T-helper 1 cell treated with Interleukin-12 subunit alpha and Interleukin-12 subunit beta and Interleukin-4 antibody, amounts not matched to agents 30 μg/mL and 1 μg/mL, for 36 hours (primary cell): ENCODE measurements around the gene CA9.

Source experiments
- H3K27ac Mint-ChIP-seq: one replicate; pipeline ENCODE4 v1.8.0; 2021; ENCODE audit warnings: mild to moderate bottlenecking, mixed read lengths
- H3K27me3 Mint-ChIP-seq: one replicate; pipeline ENCODE4 v1.8.0; 2021; ENCODE audit warnings: low read depth, mixed read lengths
- H3K36me3 Mint-ChIP-seq: one replicate; pipeline ENCODE4 v1.8.0; 2021; ENCODE audit warnings: low read depth, mixed read lengths
- H3K4me1 Mint-ChIP-seq: one replicate; pipeline ENCODE4 v1.8.0; 2021; ENCODE audit warnings: low read depth, mixed read lengths
- H3K4me3 Mint-ChIP-seq: one replicate; pipeline ENCODE4 v1.8.0; 2021; ENCODE audit warnings: mild to moderate bottlenecking, moderate library complexity, mixed read lengths
- H3K9me3 Mint-ChIP-seq: one replicate; pipeline ENCODE4 v1.8.0; 2021; ENCODE audit warnings: mixed read lengths

CA9 gene

GRCh38 chr9:35688558-35689541 lies 15.1 kb downstream of the CA9 start:
- Mint-ChIP-seq H3K27ac (peak overlapping the region; percentile 55), H3K9me3 (no peaks in the 10 kb centered on the region), H3K36me3 (no peaks in the 10 kb centered on the region), H3K27me3 (no peaks in the 10 kb centered on the region), H3K4me3 (peak overlapping the region; percentile 81), H3K4me1 (peaks cover 16% of the 10 kb centered on the region)

DNA sequence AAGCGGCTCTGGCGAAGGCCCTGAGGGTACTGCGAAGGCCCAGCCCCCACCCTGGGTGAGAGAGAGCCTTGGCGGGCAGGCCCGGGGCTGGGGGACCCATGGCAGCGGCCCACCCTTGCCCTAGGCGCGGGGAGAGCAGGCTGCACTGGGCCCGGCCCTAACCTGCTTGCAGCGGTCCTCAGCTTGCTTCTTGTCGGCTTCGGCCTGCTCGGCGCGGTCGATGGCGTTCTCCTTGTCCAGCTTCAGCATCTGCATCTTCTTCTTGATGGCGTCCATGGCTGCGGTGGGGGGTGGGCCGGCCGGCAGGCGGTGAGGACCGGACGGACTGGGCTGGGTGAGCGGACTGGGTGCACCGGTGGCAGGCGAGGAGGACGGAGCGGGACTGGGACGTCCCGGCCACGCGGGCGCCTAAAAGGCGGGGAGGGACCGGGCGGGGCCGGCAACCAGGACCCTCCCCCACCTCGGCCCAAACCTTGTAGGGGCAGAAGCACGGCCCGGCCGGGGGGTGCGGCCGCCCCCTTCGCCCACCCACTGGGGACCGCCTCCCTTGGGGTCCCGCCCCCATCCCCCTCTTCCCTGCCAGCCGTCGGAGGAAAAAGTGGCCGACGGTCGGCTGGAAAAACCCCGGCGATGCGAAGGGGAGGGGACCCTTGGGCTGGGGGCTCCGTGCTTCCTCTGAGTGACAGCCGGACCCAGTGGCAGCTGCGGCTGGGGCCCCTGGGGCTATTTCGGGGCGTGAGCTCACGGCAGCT lies 16.0 kb downstream of the CA9 start, which contains the start of gene TPM2:
TPM2 (minus strand) TSS at position 384 of the 752 bp plus-strand sequence; CDS start at position 276, 108 bp downstream.
- no peaks in the 10 kb centered on the region for H3K36me3 Mint-ChIP-seq
- H3K27ac Mint-ChIP-seq = peak within 1 kb of the TSS; percentile 55

DNA sequence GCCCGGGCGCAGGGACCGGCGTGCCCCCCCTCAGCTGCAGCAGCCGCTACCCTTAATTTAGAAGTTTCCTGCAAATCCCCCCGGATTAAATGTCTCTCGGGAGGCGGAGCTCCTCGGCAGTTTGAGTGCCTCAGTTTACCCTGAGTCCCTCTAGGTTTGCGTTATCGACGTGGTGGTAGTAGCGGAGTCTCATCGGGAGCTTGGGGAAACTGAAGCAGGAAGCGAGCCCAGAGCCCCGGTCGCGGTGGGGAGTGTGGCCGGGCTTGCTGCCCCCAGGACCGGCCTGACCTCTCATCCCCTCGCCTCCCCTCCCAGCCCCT lies 16.5 kb downstream of the CA9 start:
- Mint-ChIP-seq H3K4me1 (peaks cover 16% of the 10 kb centered on the region), H3K27me3 (no peaks in the 10 kb centered on the region), H3K27ac (no peak overlapping the region), H3K9me3 (no peaks in the 10 kb centered on the region), H3K36me3 (no peaks in the 10 kb centered on the region), H3K4me3 (peak overlapping the region; percentile 69)

More for the DNA sequence above, 16.0 kb downstream of the CA9 start, which contains the start of gene TPM2:
- peaks cover 16% of the 10 kb centered on the region for H3K4me1 Mint-ChIP-seq
- H3K27me3 Mint-ChIP-seq = no peaks in the 10 kb centered on the region
- peak within 1 kb of the TSS; percentile 81 for H3K4me3 Mint-ChIP-seq
- no peaks in the 10 kb centered on the region for H3K9me3 Mint-ChIP-seq

DNA sequence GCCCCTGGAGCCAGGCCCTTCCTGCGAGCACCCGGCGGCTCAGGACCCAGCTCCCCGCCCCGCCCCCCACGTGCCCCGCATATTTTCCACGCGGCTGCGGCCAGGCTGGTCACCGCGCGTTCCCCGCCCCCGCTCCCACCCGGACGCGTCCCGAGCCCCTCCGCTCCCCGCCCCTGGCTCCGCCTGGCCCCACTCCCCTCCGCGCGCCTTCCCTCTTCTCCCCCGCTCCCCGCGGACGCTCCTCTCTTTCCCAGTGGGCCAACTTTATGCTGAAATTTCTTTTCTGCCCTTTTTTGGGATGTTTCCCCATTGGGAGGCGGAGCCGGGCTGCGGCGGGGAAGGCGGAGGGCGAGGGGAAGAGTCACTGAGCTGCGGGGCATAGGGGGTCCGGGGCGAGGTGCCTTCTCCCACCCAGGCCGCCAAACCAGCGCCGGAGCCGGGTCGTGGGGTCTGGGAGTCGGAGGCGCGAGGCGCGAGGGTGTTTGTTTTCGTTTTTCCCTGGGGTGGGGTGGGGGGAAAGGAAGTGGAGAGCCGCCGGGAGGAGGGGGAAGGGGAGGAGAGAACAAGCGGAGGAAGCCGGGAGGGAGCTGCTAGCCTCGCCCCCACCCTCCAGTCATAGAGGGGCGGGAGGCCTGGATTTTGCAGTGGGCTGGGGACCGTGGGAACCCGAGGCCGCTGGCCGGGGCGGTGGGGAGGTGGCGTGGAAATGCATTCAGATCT lies 17.0 kb downstream of the CA9 start:
- Mint-ChIP-seq H3K9me3 (no peaks in the 10 kb centered on the region), H3K36me3 (no peaks in the 10 kb centered on the region), H3K4me3 (peak overlapping the region; percentile 79)

DNA sequence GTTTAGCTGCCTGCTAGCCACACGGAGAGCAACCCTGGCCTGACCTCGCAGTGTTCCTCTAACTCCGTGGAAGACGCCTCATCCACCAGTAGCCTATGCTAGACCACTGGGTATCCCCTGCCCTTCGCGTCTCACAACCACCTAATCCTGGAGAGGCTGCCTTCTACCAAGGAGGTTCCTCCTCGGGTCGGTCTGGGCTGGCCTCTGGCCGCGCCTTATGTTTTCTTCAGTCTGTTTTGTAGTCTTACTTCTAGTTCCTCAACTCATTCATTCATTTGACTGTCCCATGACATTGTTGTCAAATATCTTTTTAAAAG lies 17.6 kb downstream of the CA9 start:
- Mint-ChIP-seq H3K9me3 (no peaks in the 10 kb centered on the region), H3K36me3 (peaks cover 2% of the 10 kb centered on the region), H3K4me3 (peak overlapping the region; percentile 79), H3K27me3 (no peaks in the 10 kb centered on the region), H3K27ac (no peak overlapping the region), H3K4me1 (peaks cover 16% of the 10 kb centered on the region)

More for the DNA sequence above, 17.0 kb downstream of the CA9 start:
- Mint-ChIP-seq H3K27ac (peak overlapping the region; percentile 41), H3K27me3 (no peaks in the 10 kb centered on the region), H3K4me1 (peaks cover 16% of the 10 kb centered on the region)

- Mint-ChIP-seq H3K27ac (peak overlapping the region; percentile 12), H3K4me1 (peaks cover 18% of the 10 kb centered on the region), H3K9me3 (no peaks in the 10 kb centered on the region), H3K27me3 (no peaks in the 10 kb centered on the region), H3K36me3 (peaks cover 7% of the 10 kb centered on the region), H3K4me3 (peak overlapping the region; percentile 79)
Observed at GRCh38 chr9:35691757-35692301, 18.1 kb downstream of the CA9 start.

GRCh38 chr9:35695943-35696401 lies 22.2 kb downstream of the CA9 start:
- H3K27ac Mint-ChIP-seq = no peak overlapping the region
- peaks cover 7% of the 10 kb centered on the region for H3K4me1 Mint-ChIP-seq
- no peaks in the 10 kb centered on the region for H3K9me3 Mint-ChIP-seq
- H3K27me3 Mint-ChIP-seq = no peaks in the 10 kb centered on the region
- peaks cover 24% of the 10 kb centered on the region for H3K36me3 Mint-ChIP-seq
- no peak overlapping the region for H3K4me3 Mint-ChIP-seq

GRCh38 chr9:35696520-35697215 lies 22.9 kb downstream of the CA9 start:
- no peaks in the 10 kb centered on the region for H3K9me3 Mint-ChIP-seq
- H3K4me3 Mint-ChIP-seq = no peak overlapping the region
- H3K36me3 Mint-ChIP-seq = peaks cover 24% of the 10 kb centered on the region
- H3K27ac Mint-ChIP-seq = no peak overlapping the region
- H3K27me3 Mint-ChIP-seq = no peaks in the 10 kb centered on the region
- peaks cover 2% of the 10 kb centered on the region for H3K4me1 Mint-ChIP-seq

DNA sequence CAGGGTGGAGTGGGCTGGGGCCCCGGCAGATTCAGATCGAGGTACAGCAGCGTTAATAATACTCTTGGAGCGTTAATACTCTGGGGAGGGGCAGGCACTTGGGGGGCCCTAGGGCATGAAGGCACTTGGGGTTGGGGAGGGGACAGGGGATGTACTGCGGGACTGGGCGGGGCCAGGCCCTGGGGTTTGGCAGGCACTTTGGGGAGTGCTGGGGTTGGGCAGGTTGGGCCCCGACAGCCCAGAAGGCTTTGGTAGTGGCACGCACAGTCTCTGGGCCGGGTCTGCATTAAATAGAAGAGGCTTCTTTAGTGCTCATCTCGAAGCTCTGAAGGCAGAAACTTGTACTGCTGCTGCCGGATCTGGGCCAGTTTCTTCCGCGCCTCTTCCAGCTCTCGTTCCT lies 23.8 kb downstream of the CA9 start:
- Mint-ChIP-seq H3K27ac (no peak overlapping the region), H3K4me1 (peaks cover 2% of the 10 kb centered on the region), H3K36me3 (peaks cover 24% of the 10 kb centered on the region), H3K27me3 (no peaks in the 10 kb centered on the region), H3K4me3 (no peak overlapping the region), H3K9me3 (no peaks in the 10 kb centered on the region)

- Mint-ChIP-seq H3K27ac (no peak overlapping the region), H3K36me3 (peaks cover 31% of the 10 kb centered on the region), H3K9me3 (no peaks in the 10 kb centered on the region), H3K4me1 (peaks cover 2% of the 10 kb centered on the region), H3K4me3 (no peak overlapping the region), H3K27me3 (no peaks in the 10 kb centered on the region)
Observed at GRCh38 chr9:35698231-35698630, 24.5 kb downstream of the CA9 start.

DNA sequence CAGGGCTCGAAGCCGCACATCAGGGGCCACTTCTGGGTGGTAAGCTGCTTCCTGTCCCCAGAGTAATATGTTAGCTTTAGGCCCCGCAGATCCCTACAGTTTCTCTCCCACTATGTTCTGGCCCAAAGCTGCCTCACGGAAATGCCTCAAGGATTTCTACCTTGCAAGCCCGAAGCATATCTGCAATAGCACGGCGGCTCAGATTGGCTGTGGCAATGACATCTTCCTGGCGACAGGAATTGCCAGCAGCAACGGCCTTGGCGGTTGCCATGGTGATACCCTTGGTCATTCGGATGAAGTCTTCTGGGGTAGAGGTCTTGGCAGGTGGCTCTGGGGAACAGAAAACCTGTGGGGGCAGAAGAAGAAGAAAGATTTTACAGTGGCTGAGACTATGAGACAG lies 26.3 kb downstream of the CA9 start:
- H3K36me3 Mint-ChIP-seq = peaks cover 39% of the 10 kb centered on the region
- H3K4me1 Mint-ChIP-seq = peaks cover 2% of the 10 kb centered on the region
- no peaks in the 10 kb centered on the region for H3K27me3 Mint-ChIP-seq
- H3K4me3 Mint-ChIP-seq = no peak overlapping the region
- H3K9me3 Mint-ChIP-seq = no peaks in the 10 kb centered on the region
- no peak overlapping the region for H3K27ac Mint-ChIP-seq

DNA sequence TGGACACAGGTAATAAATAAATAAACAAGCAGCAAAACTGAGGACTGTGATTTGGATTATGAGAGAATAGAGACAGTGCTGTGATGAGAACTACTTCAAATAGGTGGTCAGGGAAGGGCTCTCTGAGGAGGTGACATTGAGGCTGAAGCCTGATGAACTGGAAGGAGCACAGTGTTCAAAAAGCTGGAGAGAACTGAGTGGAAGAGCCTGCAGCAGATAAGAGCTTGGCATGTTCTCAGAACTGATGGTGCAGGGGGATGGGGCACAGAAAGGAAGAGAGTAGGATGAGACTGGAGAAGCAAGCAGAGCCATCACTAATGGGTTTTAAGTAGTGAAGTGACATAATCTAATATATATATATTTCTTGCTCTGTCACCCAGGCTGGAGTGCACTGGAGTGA lies 27.2 kb downstream of the CA9 start:
- no peak overlapping the region for H3K27ac Mint-ChIP-seq
- no peaks in the 10 kb centered on the region for H3K9me3 Mint-ChIP-seq
- H3K4me1 Mint-ChIP-seq = peaks cover 2% of the 10 kb centered on the region
- peaks cover 44% of the 10 kb centered on the region for H3K36me3 Mint-ChIP-seq
- H3K4me3 Mint-ChIP-seq = no peak overlapping the region
- no peaks in the 10 kb centered on the region for H3K27me3 Mint-ChIP-seq

- H3K27ac Mint-ChIP-seq = no peak overlapping the region
- H3K27me3 Mint-ChIP-seq = no peaks in the 10 kb centered on the region
- no peaks in the 10 kb centered on the region for H3K9me3 Mint-ChIP-seq
- no peaks in the 10 kb centered on the region for H3K4me1 Mint-ChIP-seq
- H3K4me3 Mint-ChIP-seq = no peak overlapping the region
- H3K36me3 Mint-ChIP-seq = peaks cover 43% of the 10 kb centered on the region
Observed at GRCh38 chr9:35702696-35703095, 29.0 kb downstream of the CA9 start.
